HepG2 (cell line): ENCODE measurements around the gene OTOP3. TPM values are rescaled to one million over a fixed set of nuclear protein-coding genes. Genes with fewer than 3 reads are reported as not detected.

Experiments
- GMEB2 ChIP-seq: IDR thresholded peaks from 2 replicates; pipeline ENCODE4 v1.6.1; 2016; ENCODE audit warnings: missing biosample characterization, missing genetic modification reagents, low read depth
- HDAC1 ChIP-seq: sonication (generic); formaldehyde crosslinking; IDR thresholded peaks from 2 replicates; pipeline ENCODE4 v1.5.1; 2020; ENCODE audit warnings: mild to moderate bottlenecking, missing genetic modification reagents
- JDP2 ChIP-seq: sonication (generic); formaldehyde crosslinking; IDR thresholded peaks from 2 replicates; pipeline ENCODE4 v1.8.1; 2022; ENCODE audit warnings: missing genetic modification reagents, borderline replicate concordance
- JUND ChIP-seq: sonication (generic); formaldehyde crosslinking; IDR thresholded peaks from 2 replicates; pipeline ENCODE4 v1.8.0; 2022; ENCODE audit warnings: mild to moderate bottlenecking, missing genetic modification reagents
- SIX1 ChIP-seq: sonication (generic); formaldehyde crosslinking; IDR thresholded peaks from 2 replicates; pipeline ENCODE4 v1.4.0; 2020; ENCODE audit warnings: missing genetic modification reagents, borderline replicate concordance
- TAF15 ChIP-seq: fragments of 200-400 bp; formaldehyde crosslinking; IDR thresholded peaks from one replicate; pipeline ENCODE4 v1.6.1; 2018; ENCODE audit warnings: mild to moderate bottlenecking, low read depth, low read length; ENCODE audit not compliant: poor library complexity, severe bottlenecking
- TEF ChIP-seq: sonication (generic); formaldehyde crosslinking; IDR thresholded peaks from 2 replicates; pipeline ENCODE4 v1.5.0; 2020; ENCODE audit warnings: missing genetic modification reagents
- ZNF614 ChIP-seq: IDR thresholded peaks from 2 replicates; pipeline ENCODE4 v1.6.1; 2018; ENCODE audit warnings: missing biosample characterization, missing genetic modification reagents, inconsistent platforms, borderline replicate concordance
- ZNF772 ChIP-seq: sonication (generic); formaldehyde crosslinking; IDR thresholded peaks from 2 replicates; pipeline ENCODE4 v1.5.0; 2020; ENCODE audit warnings: mild to moderate bottlenecking, missing genetic modification reagents
- polyA plus RNA-seq, 8 experiments: library from polyadenylated mRNA; depleted of rRNA in 3 of 8; stranded (reverse) in 7 of 8; unstranded in 1 of 8; fragments of >200 nt; fragmentation: Illumina TruSeq in 4 of 8; extraction: Trizol in 4 of 8; gene quantifications; 2 replicates each; pipeline versions ENCODE4 v1.2.1 to v1.2.3, GENCODE V29; 2011 to 2016; ENCODE audit warnings: low read depth in 4 of 8, missing spikeins in 1 of 8, mixed read lengths in 1 of 8; ENCODE audit not compliant: insufficient read depth in 1 of 8
- total RNA-seq, 5 experiments: library from RNA; depleted of rRNA; stranded (reverse); fragments of >200 nt; fragmentation: Illumina TruSeq; extraction: Trizol; gene quantifications; 2 replicates each; pipeline ENCODE4 v1.2.3, GENCODE V29; 2016; ENCODE audit warnings: low read depth in 1 of 5
- TF ChIP-seq, protein P1 (sequence below): IDR thresholded peaks from 2 replicates; pipeline ENCODE4 v1.6.1; 2018; ENCODE audit warnings: missing genetic modification reagents
- TF ChIP-seq, protein P2 (sequence below): IDR thresholded peaks from 2 replicates; pipeline ENCODE4 v1.6.1; 2016; ENCODE audit warnings: low read depth, control low read depth
- TF ChIP-seq, protein P3 (sequence below): sonication (generic); formaldehyde crosslinking; IDR thresholded peaks from 2 replicates; pipeline ENCODE4 v1.4.0; 2020; ENCODE audit warnings: mild to moderate bottlenecking, low read depth, missing genetic modification reagents
- TF ChIP-seq, protein P4 (sequence below): sonication (generic); formaldehyde crosslinking; IDR thresholded peaks from 2 replicates; pipeline ENCODE4 v1.5.0; 2020; ENCODE audit warnings: missing genetic modification reagents
- TF ChIP-seq, protein P5 (sequence below): sonication (generic); formaldehyde crosslinking; IDR thresholded peaks from 2 replicates; pipeline ENCODE4 v1.4.0; 2020; ENCODE audit warnings: missing genetic modification reagents

Gene OTOP3
- total and polyA plus RNA-seq, 2 of the 13 experiments (the other 11 are each of a cell fraction or from before 2014, with no cell fraction given): not detected

DNA sequence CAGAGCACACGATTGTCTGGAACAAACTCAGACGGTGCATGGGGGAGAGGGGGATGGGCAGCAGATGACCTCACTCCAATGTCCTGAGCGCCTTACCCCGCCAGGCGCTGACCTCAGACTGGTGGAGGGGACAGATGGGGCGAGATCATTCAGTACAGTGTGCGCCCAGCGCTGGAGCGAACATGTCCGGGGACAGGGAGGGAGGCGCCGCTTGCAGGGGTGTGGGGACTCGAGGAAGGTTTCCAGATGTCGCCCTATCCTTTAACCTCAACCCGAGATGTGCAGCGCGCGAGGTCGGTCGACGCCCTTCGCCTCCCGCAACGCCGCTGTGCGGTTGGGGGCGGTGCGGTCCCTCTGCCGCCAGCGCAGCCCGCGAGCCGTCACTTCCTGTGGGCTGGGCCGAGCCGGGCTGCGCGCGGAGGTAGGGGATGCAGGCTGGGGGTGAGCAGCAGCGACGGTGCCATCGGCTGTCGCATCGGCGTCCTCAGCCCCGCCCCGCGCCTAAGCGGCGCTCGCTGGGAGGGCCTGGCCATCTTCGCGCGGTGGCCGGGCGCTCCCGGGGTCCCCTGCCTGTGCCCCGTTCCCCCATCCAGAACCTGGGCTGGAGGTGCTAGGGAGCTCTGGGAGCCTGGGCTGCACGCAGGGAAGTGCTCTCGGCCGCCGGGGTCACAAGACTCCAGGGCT is 46.4 kb downstream of the OTOP3 start (continued):
- 0 out of 2 replicates have a peak, but pooled peaks have one; percentile 60 for TF ChIP-seq JUND (CRISPR knock-in tag)
- no peak; the same call in 1 of the 2 replicates for TF ChIP-seq TEF
- TF ChIP-seq HDAC1 (CRISPR knock-in tag): peak; percentile 92
- TF ChIP-seq, protein P1, sequence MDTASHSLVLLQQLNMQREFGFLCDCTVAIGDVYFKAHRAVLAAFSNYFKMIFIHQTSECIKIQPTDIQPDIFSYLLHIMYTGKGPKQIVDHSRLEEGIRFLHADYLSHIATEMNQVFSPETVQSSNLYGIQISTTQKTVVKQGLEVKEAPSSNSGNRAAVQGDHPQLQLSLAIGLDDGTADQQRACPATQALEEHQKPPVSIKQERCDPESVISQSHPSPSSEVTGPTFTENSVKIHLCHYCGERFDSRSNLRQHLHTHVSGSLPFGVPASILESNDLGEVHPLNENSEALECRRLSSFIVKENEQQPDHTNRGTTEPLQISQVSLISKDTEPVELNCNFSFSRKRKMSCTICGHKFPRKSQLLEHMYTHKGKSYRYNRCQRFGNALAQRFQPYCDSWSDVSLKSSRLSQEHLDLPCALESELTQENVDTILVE (CRISPR knock-in tag): peak; percentile 48; the same call in 1 of the 2 replicates
- peak; percentile 60; the same call in 1 of the 2 replicates for TF ChIP-seq ZNF614 (CRISPR knock-in tag)
- TF ChIP-seq, protein P2, sequence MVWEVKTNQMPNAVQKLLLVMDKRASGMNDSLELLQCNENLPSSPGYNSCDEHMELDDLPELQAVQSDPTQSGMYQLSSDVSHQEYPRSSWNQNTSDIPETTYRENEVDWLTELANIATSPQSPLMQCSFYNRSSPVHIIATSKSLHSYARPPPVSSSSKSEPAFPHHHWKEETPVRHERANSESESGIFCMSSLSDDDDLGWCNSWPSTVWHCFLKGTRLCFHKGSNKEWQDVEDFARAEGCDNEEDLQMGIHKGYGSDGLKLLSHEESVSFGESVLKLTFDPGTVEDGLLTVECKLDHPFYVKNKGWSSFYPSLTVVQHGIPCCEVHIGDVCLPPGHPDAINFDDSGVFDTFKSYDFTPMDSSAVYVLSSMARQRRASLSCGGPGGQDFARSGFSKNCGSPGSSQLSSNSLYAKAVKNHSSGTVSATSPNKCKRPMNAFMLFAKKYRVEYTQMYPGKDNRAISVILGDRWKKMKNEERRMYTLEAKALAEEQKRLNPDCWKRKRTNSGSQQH (CRISPR knock-in tag): no peak; the same call in 1 of the 2 replicates
- TF ChIP-seq, protein P3, sequence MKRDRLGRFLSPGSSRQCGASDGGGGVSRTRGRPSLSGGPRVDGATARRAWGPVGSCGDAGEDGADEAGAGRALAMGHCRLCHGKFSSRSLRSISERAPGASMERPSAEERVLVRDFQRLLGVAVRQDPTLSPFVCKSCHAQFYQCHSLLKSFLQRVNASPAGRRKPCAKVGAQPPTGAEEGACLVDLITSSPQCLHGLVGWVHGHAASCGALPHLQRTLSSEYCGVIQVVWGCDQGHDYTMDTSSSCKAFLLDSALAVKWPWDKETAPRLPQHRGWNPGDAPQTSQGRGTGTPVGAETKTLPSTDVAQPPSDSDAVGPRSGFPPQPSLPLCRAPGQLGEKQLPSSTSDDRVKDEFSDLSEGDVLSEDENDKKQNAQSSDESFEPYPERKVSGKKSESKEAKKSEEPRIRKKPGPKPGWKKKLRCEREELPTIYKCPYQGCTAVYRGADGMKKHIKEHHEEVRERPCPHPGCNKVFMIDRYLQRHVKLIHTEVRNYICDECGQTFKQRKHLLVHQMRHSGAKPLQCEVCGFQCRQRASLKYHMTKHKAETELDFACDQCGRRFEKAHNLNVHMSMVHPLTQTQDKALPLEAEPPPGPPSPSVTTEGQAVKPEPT: peak; percentile 87
- TF ChIP-seq, protein P4, sequence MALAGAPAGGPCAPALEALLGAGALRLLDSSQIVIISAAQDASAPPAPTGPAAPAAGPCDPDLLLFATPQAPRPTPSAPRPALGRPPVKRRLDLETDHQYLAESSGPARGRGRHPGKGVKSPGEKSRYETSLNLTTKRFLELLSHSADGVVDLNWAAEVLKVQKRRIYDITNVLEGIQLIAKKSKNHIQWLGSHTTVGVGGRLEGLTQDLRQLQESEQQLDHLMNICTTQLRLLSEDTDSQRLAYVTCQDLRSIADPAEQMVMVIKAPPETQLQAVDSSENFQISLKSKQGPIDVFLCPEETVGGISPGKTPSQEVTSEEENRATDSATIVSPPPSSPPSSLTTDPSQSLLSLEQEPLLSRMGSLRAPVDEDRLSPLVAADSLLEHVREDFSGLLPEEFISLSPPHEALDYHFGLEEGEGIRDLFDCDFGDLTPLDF (CRISPR knock-in tag): peak; percentile 89
- TF ChIP-seq, protein P5, sequence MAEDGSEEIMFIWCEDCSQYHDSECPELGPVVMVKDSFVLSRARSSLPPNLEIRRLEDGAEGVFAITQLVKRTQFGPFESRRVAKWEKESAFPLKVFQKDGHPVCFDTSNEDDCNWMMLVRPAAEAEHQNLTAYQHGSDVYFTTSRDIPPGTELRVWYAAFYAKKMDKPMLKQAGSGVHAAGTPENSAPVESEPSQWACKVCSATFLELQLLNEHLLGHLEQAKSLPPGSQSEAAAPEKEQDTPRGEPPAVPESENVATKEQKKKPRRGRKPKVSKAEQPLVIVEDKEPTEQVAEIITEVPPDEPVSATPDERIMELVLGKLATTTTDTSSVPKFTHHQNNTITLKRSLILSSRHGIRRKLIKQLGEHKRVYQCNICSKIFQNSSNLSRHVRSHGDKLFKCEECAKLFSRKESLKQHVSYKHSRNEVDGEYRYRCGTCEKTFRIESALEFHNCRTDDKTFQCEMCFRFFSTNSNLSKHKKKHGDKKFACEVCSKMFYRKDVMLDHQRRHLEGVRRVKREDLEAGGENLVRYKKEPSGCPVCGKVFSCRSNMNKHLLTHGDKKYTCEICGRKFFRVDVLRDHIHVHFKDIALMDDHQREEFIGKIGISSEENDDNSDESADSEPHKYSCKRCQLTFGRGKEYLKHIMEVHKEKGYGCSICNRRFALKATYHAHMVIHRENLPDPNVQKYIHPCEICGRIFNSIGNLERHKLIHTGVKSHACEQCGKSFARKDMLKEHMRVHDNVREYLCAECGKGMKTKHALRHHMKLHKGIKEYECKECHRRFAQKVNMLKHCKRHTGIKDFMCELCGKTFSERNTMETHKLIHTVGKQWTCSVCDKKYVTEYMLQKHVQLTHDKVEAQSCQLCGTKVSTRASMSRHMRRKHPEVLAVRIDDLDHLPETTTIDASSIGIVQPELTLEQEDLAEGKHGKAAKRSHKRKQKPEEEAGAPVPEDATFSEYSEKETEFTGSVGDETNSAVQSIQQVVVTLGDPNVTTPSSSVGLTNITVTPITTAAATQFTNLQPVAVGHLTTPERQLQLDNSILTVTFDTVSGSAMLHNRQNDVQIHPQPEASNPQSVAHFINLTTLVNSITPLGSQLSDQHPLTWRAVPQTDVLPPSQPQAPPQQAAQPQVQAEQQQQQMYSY: 0 out of 2 replicates have a peak, but pooled peaks have one; percentile 5
- peak; percentile 77 for TF ChIP-seq TAF15
- peak; percentile 38; the same call in 1 of the 2 replicates for TF ChIP-seq GMEB2 (CRISPR knock-in tag)
- no peak; the same call in 1 of the 2 replicates for TF ChIP-seq JDP2 (CRISPR knock-in tag)
- TF ChIP-seq ZNF772 (CRISPR knock-in tag): peak; percentile 96; the same call in 1 of the 2 replicates
- no peak for TF ChIP-seq SIX1 (CRISPR knock-in tag)
